ENCODE measurements around the gene DNAJC3.

GRCh38 chr13:95704510-95704909 lies 27.6 kb downstream of the DNAJC3 start:
- TF ChIP-seq, protein P1, sequence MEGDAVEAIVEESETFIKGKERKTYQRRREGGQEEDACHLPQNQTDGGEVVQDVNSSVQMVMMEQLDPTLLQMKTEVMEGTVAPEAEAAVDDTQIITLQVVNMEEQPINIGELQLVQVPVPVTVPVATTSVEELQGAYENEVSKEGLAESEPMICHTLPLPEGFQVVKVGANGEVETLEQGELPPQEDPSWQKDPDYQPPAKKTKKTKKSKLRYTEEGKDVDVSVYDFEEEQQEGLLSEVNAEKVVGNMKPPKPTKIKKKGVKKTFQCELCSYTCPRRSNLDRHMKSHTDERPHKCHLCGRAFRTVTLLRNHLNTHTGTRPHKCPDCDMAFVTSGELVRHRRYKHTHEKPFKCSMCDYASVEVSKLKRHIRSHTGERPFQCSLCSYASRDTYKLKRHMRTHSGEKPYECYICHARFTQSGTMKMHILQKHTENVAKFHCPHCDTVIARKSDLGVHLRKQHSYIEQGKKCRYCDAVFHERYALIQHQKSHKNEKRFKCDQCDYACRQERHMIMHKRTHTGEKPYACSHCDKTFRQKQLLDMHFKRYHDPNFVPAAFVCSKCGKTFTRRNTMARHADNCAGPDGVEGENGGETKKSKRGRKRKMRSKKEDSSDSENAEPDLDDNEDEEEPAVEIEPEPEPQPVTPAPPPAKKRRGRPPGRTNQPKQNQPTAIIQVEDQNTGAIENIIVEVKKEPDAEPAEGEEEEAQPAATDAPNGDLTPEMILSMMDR (IDR thresholded peaks at IDR 0.05; ENCODE audit: low read depth, low read length), result peak; percentile 29
- TF ChIP-seq EZH2phosphoT487 (IDR thresholded peaks at IDR 0.05; ENCODE audit: low read depth), result no peak

Data from OCI-LY3 (cell line).